WTC11 (cell line): ENCODE results near the gene PCSK5.

Source experiments
- CTCF ChIP-seq: fragments of 200-600 bp; IDR thresholded peaks from 2 replicates; pipeline ENCODE4 v1.8.0; 2022; ENCODE audit warnings: antibody characterized with exemption
- FOXJ3 ChIP-seq: sonication (generic); formaldehyde crosslinking; IDR thresholded peaks from 2 replicates; pipeline ENCODE4 v1.9.0; 2021; ENCODE audit warnings: missing genetic modification reagents, mild to moderate bottlenecking, borderline replicate concordance
- GABPB1 ChIP-seq: sonication (generic); formaldehyde crosslinking; IDR thresholded peaks from 2 replicates; pipeline ENCODE4 v1.8.1; 2023; ENCODE audit warnings: mild to moderate bottlenecking, missing genetic modification reagents
- JUN ChIP-seq: sonication (generic); formaldehyde crosslinking; IDR thresholded peaks from 2 replicates; pipeline ENCODE4 v1.8.0; 2023; ENCODE audit warnings: mild to moderate bottlenecking, missing genetic modification reagents
- MXD4 ChIP-seq: fragments of 250-450 bp; sonication (Bioruptor Pico); IDR thresholded peaks from 2 replicates; pipeline ENCODE4 v1.8.0; 2021; ENCODE audit warnings: mild to moderate bottlenecking, moderate library complexity, borderline replicate concordance
- NR1H2 ChIP-seq: sonication (generic); formaldehyde crosslinking; IDR thresholded peaks from 2 replicates; pipeline ENCODE4 v1.9.0; 2021; ENCODE audit warnings: mild to moderate bottlenecking, moderate library complexity, missing genetic modification reagents
- PREB ChIP-seq: sonication (generic); formaldehyde crosslinking; IDR thresholded peaks from 2 replicates; pipeline ENCODE4 v1.8.1; 2022; ENCODE audit warnings: mild to moderate bottlenecking, missing genetic modification reagents, moderate library complexity, borderline replicate concordance
- SOX15 ChIP-seq: fragments of 250-450 bp; sonication (Bioruptor Pico); IDR thresholded peaks from 2 replicates; pipeline ENCODE4 v1.9.0; 2021; ENCODE audit warnings: mild to moderate bottlenecking
- SP1 ChIP-seq: sonication (generic); formaldehyde crosslinking; conservative IDR thresholded peaks from 2 replicates; pipeline ENCODE4 v1.8.1; 2022; ENCODE audit warnings: missing genetic modification reagents
- TCF7 ChIP-seq: sonication (generic); formaldehyde crosslinking; IDR thresholded peaks from 2 replicates; pipeline ENCODE4 v1.8.0; 2022; ENCODE audit warnings: mild to moderate bottlenecking, low read depth, missing genetic modification reagents, moderate library complexity
- TEAD4 ChIP-seq: sonication (generic); formaldehyde crosslinking; IDR thresholded peaks from 2 replicates; pipeline ENCODE4 v1.8.0; 2022; ENCODE audit warnings: mild to moderate bottlenecking, missing genetic modification reagents
- ZBTB43 ChIP-seq: sonication (generic); formaldehyde crosslinking; IDR thresholded peaks from 2 replicates; pipeline ENCODE4 v1.8.1; 2023; ENCODE audit warnings: mild to moderate bottlenecking, missing genetic modification reagents

- TF ChIP-seq CTCF = no peak
- no peak for TF ChIP-seq PREB (CRISPR knock-in tag)
- TF ChIP-seq TEAD4 (CRISPR knock-in tag) = no peak
- TF ChIP-seq NR1H2 (CRISPR knock-in tag) = no peak
- no peak for TF ChIP-seq MXD4 (CRISPR knock-in tag)
- no peak for TF ChIP-seq TCF7 (CRISPR knock-in tag)
- no peak for TF ChIP-seq JUN (CRISPR knock-in tag)
- TF ChIP-seq SP1 (CRISPR knock-in tag) = no peak
- TF ChIP-seq FOXJ3 = no peak
- no peak for TF ChIP-seq GABPB1 (CRISPR knock-in tag)
- TF ChIP-seq ZBTB43 (CRISPR knock-in tag) = no peak
- no peak for TF ChIP-seq SOX15
Observed at GRCh38 chr9:76004526-76004925, 114.1 kb downstream of the PCSK5 start.
